RWPE2 (cell line): ENCODE data around the gene RXRA.

Source experiments
- ATAC-seq: fragments of 200-7000 bp; cut with Tn5 transposase; 3 replicates; pipeline ENCODE4 v1.9.1; 2021; ENCODE audit warnings: low read depth
- DNase-seq: peaks from one replicate; pipeline ENCODE4 v3.0.0-alpha.2; 2020; ENCODE audit warnings: low spot score
- H3K27ac ChIP-seq: fragments of 450-650 bp; 2 replicates; pipeline ENCODE4 v1.5.1; 2017; ENCODE audit warnings: mild to moderate bottlenecking; ENCODE audit not compliant: poor library complexity, severe bottlenecking
- H3K27me3 ChIP-seq: fragments of 250-450 bp; sonication (Bioruptor Pico); 2 replicates; pipeline ENCODE4 v1.5.1; 2021; ENCODE audit warnings: mild to moderate bottlenecking, moderate library complexity; ENCODE audit not compliant: insufficient read depth, poor library complexity, severe bottlenecking
- H3K36me3 ChIP-seq: fragments of 250-450 bp; sonication (Bioruptor Pico); 2 replicates; pipeline ENCODE4 v1.5.1; 2020; ENCODE audit warnings: low read depth, mild to moderate bottlenecking, moderate library complexity
- H3K4me1 ChIP-seq: fragments of 250-450 bp; sonication (Bioruptor Pico); 2 replicates; pipeline ENCODE4 v1.5.1; 2021; ENCODE audit warnings: mild to moderate bottlenecking, moderate library complexity; ENCODE audit not compliant: insufficient read depth, poor library complexity, severe bottlenecking
- H3K4me3 ChIP-seq: fragments of 250-450 bp; sonication (Bioruptor Pico); 2 replicates; pipeline ENCODE4 v1.5.1; 2021; ENCODE audit warnings: mild to moderate bottlenecking, moderate library complexity; ENCODE audit not compliant: severe bottlenecking
- H3K9me3 ChIP-seq: fragments of 250-450 bp; sonication (Bioruptor Pico); 2 replicates; pipeline ENCODE4 v1.5.1; 2021; ENCODE audit warnings: mild to moderate bottlenecking, moderate library complexity; ENCODE audit not compliant: severe bottlenecking
- CTCF ChIP-seq: fragments of 450-650 bp; IDR thresholded peaks from one replicate; pipeline ENCODE4 v1.5.1; 2017; ENCODE audit warnings: mild to moderate bottlenecking, moderate library complexity; ENCODE audit not compliant: poor library complexity, severe bottlenecking

Gene RXRA

GRCh38 chr9:134369416-134370212, 43.4 kb downstream of the RXRA start:
- peak overlapping the region; percentile 95 for H3K27ac ChIP-seq
- 0 out of 3 replicates have a peak, but pooled peaks have one; percentile 1 for ATAC-seq
- H3K4me3 ChIP-seq: no peak overlapping the region
- DNase-seq: no peak
- no peaks in the 10 kb centered on the region; the same call in 1 of the 2 replicates for H3K36me3 ChIP-seq
- peaks cover 60% of the 10 kb centered on the region for H3K4me1 ChIP-seq
- no peaks in the 10 kb centered on the region for H3K27me3 ChIP-seq
- H3K9me3 ChIP-seq: no peaks in the 10 kb centered on the region
- TF ChIP-seq CTCF: no peak

GRCh38 chr9:134370213-134370492, 43.9 kb downstream of the RXRA start:
- H3K27me3 ChIP-seq: no peaks in the 10 kb centered on the region
- peak overlapping the region; percentile 95 for H3K27ac ChIP-seq
- TF ChIP-seq CTCF: no peak
- H3K9me3 ChIP-seq: no peaks in the 10 kb centered on the region
- no peak for ATAC-seq
- peaks cover 65% of the 10 kb centered on the region for H3K4me1 ChIP-seq
- no peak overlapping the region for H3K4me3 ChIP-seq
- H3K36me3 ChIP-seq: no peaks in the 10 kb centered on the region; the same call in 1 of the 2 replicates
- no peak for DNase-seq

- Histone ChIP-seq H3K36me3 (no peaks in the 10 kb centered on the region; the same call in 1 of the 2 replicates), H3K27ac (peak overlapping the region; percentile 95), H3K9me3 (no peaks in the 10 kb centered on the region), H3K4me1 (peaks cover 65% of the 10 kb centered on the region), H3K27me3 (no peaks in the 10 kb centered on the region), H3K4me3 (no peak overlapping the region)
- TF ChIP-seq CTCF: no peak
- ATAC-seq (no peak), DNase-seq (no peak)
Measured at GRCh38 chr9:134370638-134371037, 44.4 kb downstream of the RXRA start.

GRCh38 chr9:134371731-134372130, 45.5 kb downstream of the RXRA start:
- peak overlapping the region; percentile 95 for H3K27ac ChIP-seq
- no peak for TF ChIP-seq CTCF
- no peaks in the 10 kb centered on the region for H3K27me3 ChIP-seq
- peak; percentile 90 for DNase-seq
- H3K4me1 ChIP-seq: peaks cover 61% of the 10 kb centered on the region
- H3K9me3 ChIP-seq: no peaks in the 10 kb centered on the region
- H3K4me3 ChIP-seq: no peak overlapping the region
- ATAC-seq: peak; percentile 58
- H3K36me3 ChIP-seq: no peaks in the 10 kb centered on the region; the same call in 1 of the 2 replicates
